GM12878 (cell line): ENCODE data around the gene TGDS. TPM values are rescaled to one million over a fixed set of nuclear protein-coding genes. Genes with fewer than 3 reads are reported as not detected.

ENCODE experiments used
- ATAC-seq: fragments of 200-7000 bp; cut with Tn5 transposase; 3 replicates; pipeline ENCODE4 v1.9.1; 2020; ENCODE audit warnings: mild to moderate bottlenecking, moderate library complexity
- BruUV-seq: library from RNA; stranded (reverse); fragments of 400-500 nt; replicated peaks from 2 replicates; lab custom pipeline; 2021; lab: Mats Ljungman, UMichigan
- CTCF ChIA-PET: fragments of 300-600 bp; sonication (Branson Sonifier 250); formaldehyde crosslinking; extraction: SDS; loops from one replicate; lab custom pipeline; 2021; ENCODE audit warnings: inconsistent platforms; lab: Yijun Ruan, JAX
- POLR2A ChIA-PET: fragments of 350-600 bp; formaldehyde crosslinking; extraction: SDS; loops from one replicate; lab custom pipeline; 2021; ENCODE audit warnings: inconsistent platforms; lab: Charles Lee
- RAD21 ChIA-PET: fragments of 300-600 bp; sonication (Branson Sonifier 250); formaldehyde crosslinking; loops from one replicate; lab custom pipeline; 2023; ENCODE audit warnings: antibody characterized with exemption; ENCODE audit not compliant: unreplicated experiment; lab: Charles Lee
- SMC1A ChIA-PET: fragments of 300-600 bp; sonication (Branson Sonifier 250); formaldehyde crosslinking; loops from one replicate; lab custom pipeline; 2023; ENCODE audit not compliant: unreplicated experiment, uncharacterized antibody; lab: Charles Lee
- DNase-seq: peaks from one replicate; pipeline ENCODE4 v3.0.0-alpha.2; 2011; ENCODE audit warnings: low read depth, low spot score
- FAIRE-seq: peaks from 3 replicates; lab custom pipeline; 2011; peaks lifted over from hg19 to GRCh38; lab: Jason Lieb, UNC
- H2AFZ ChIP-seq: 2 replicates; pipeline ENCODE4 v1.6.0; 2011; ENCODE audit warnings: low read depth, low read length, control low read depth; ENCODE audit not compliant: control insufficient read depth
- H3K27ac ChIP-seq: 2 replicates; pipeline ENCODE4 v1.5.1; 2011; ENCODE audit warnings: control low read depth; ENCODE audit not compliant: control insufficient read depth, insufficient read depth
- H3K27me3 ChIP-seq, 2 experiments: replicated peaks in 1 of 2; 2 replicates each; pipeline versions ENCODE4 v1.6.0 to v1.6.1; 2011; ENCODE audit warnings: low read length in 1 of 2; ENCODE audit not compliant: control insufficient read depth in 2 of 2, insufficient read depth in 2 of 2
- H3K36me3 ChIP-seq, 2 experiments: 2 replicates each; pipeline ENCODE4 v1.5.1; 2011; ENCODE audit warnings: low read length in 1 of 2; ENCODE audit not compliant: control insufficient read depth in 2 of 2, insufficient read depth in 2 of 2
- H3K4me1 ChIP-seq: 2 replicates; pipeline ENCODE4 v1.6.1; 2011; ENCODE audit warnings: mild to moderate bottlenecking, low read length, moderate library complexity, mixed read lengths; ENCODE audit not compliant: control insufficient read depth, insufficient read depth
- H3K4me2 ChIP-seq: 2 replicates; pipeline ENCODE4 v1.6.0; 2011; ENCODE audit warnings: control low read depth; ENCODE audit not compliant: control insufficient read depth, insufficient read depth
- H3K4me3 ChIP-seq: fragments of 200-600 bp; sonication (generic); 2 replicates; pipeline ENCODE4 v1.5.1; 2016
- H3K79me2 ChIP-seq: 2 replicates; pipeline ENCODE4 v1.6.0; 2011; ENCODE audit warnings: low read length; ENCODE audit not compliant: control insufficient read depth, insufficient read depth
- H3K9ac ChIP-seq: 2 replicates; pipeline ENCODE4 v1.8.0; 2011; ENCODE audit warnings: low read length, control low read depth, mixed read lengths; ENCODE audit not compliant: control insufficient read depth, insufficient read depth
- H3K9me3 ChIP-seq: replicated peaks from 3 replicates; pipeline ENCODE4 v1.5.1; 2011; ENCODE audit warnings: mild to moderate bottlenecking, low read length; ENCODE audit not compliant: control insufficient read depth, insufficient read depth
- H4K20me1 ChIP-seq: 2 replicates; pipeline ENCODE4 v1.6.0; 2011; ENCODE audit not compliant: control insufficient read depth, insufficient read depth
- BRCA1 ChIP-seq: IDR thresholded peaks from 2 replicates; pipeline ENCODE4 v1.6.1; 2011; ENCODE audit warnings: low read depth, low read length, improper control_type of control experiment
- CBX5 ChIP-seq: sonication (generic); IDR thresholded peaks from 2 replicates; pipeline ENCODE4 v1.6.1; 2016; ENCODE audit warnings: low read depth, moderate library complexity, mild to moderate bottlenecking, inconsistent platforms
- IRF4 ChIP-seq: IDR thresholded peaks from 2 replicates; pipeline ENCODE4 v1.6.1; 2011; ENCODE audit warnings: low read depth, low read length
- MEF2B ChIP-seq: fragments of 450-650 bp; IDR thresholded peaks from 2 replicates; pipeline ENCODE4 v1.6.1; 2018; ENCODE audit warnings: mild to moderate bottlenecking, moderate library complexity; ENCODE audit not compliant: partially characterized antibody, poor library complexity, severe bottlenecking
- SKIL ChIP-seq: fragments of 450-650 bp; IDR thresholded peaks from 2 replicates; pipeline ENCODE4 v1.6.1; 2017; ENCODE audit warnings: mild to moderate bottlenecking, low read depth, inconsistent platforms; ENCODE audit not compliant: poor library complexity, severe bottlenecking
- WGBS: methylation state at CpG from one replicate; pipeline ENCODE4 v1.1.6; 2016; ENCODE audit warnings: low lambda C conversion rate; ENCODE audit not compliant: insufficient replicate concordance, insufficient coverage; ENCODE audit errors: missing lambda C conversion rate; 5-methylcytosine and 5-hydroxymethylcytosine counted together
- in situ Hi-C: fragments of 300-500 bp; cut with MboI; formaldehyde crosslinking; loops from 9 replicates; pipeline ENCODE4 v1.14.3; 2018; ENCODE audit warnings: mixed read lengths
- intact Hi-C: fragments of 100-400 bp; cut with micrococcal nuclease; formaldehyde crosslinking; loops from one replicate; pipeline ENCODE4 v1.14.2; 2022; ENCODE audit not compliant: unreplicated experiment
- polyA plus RNA-seq, 11 experiments: library from polyadenylated mRNA; depleted of rRNA in 4 of 11; unstranded in 6 of 11; stranded (reverse) in 5 of 11; fragments of >200 nt; fragmentation: Nextera tagmentation in 4 of 11; fragmentation: Illumina TruSeq in 1 of 11; extraction: Ambion mirVana in 4 of 11; extraction: Trizol in 1 of 11; gene quantifications; 1 replicate in 1 of 11; 2 replicates in 10 of 11; pipeline versions ENCODE4 v1.2.1 to v1.2.3, GENCODE V29; 2011 to 2016; ENCODE audit warnings: inconsistent platforms in 2 of 11, missing spikeins in 2 of 11, low read depth in 1 of 11
- total RNA-seq, 4 experiments: library from RNA; depleted of rRNA in 3 of 4; stranded (reverse); fragments of >200 nt in 3 of 4; fragmentation: Illumina TruSeq in 1 of 4; extraction: Trizol in 1 of 4; gene quantifications; 2 replicates each; pipeline versions ENCODE4 v1.2.1 to v1.2.3, GENCODE V29; 2013 to 2021

The TGDS gene
- total and polyA plus RNA-seq, 10 of the 15 experiments (the other 5 are each of a cell fraction or from before 2014, with no cell fraction given): 13.1 to 44.3 (median 23.8) TPM

GRCh38 chr13:94561126-94561525 lies 34.8 kb downstream of the TGDS start:
- ChIA-PET SMC1A (interaction anchor here (1.0 to 1.1 kb wide), 2 partner anchors 12 to 43 kb away, joined by 3 to 6 read pairs; no protein-coding TSS in a partner anchor), RAD21 (interaction anchor here (1.3 kb wide), 1 partner anchor 11 kb away, joined by 4 read pairs; no protein-coding TSS in a partner anchor), POLR2A (interaction anchor here (1.0 kb wide), 1 partner anchor 57 kb away, joined by 3 read pairs; no protein-coding TSS in a partner anchor), CTCF (interaction anchor here (0.6 to 2.1 kb wide), 4 partner anchors 12 to 57 kb away, joined by 4 to 5 read pairs (median 4); no protein-coding TSS in a partner anchor)
- Histone ChIP-seq H3K27me3 (no peaks in the 10 kb centered on the region), H3K4me2 (no peak overlapping the region), H2AFZ (no peak overlapping the region), H4K20me1 (no peaks in the 10 kb centered on the region), H3K9me3 (no peaks in the 10 kb centered on the region), H3K4me3 (no peak overlapping the region), H3K9ac (no peak overlapping the region), H3K36me3 (no peaks in the 10 kb centered on the region), H3K79me2 (no peaks in the 10 kb centered on the region), H3K4me1 (no peaks in the 10 kb centered on the region), H3K27ac (no peak overlapping the region)
- in situ Hi-C loops: no loop called here
- WGBS: 77% methylated on average over 3 of the region's 3 CpGs
- TF ChIP-seq SKIL (no peak), BRCA1 (no peak), CBX5 (no peak), MEF2B (no peak), IRF4 (no peak)
- FAIRE-seq (no peak), DNase-seq (no peak), ATAC-seq (no peak)
- no TSS peak for BruUV-seq
- intact Hi-C loops: no loop called here
